ENCODE results near the gene BRWD1.
"Not testable (repeated sequence)": the region's sequence is repeated elsewhere in the genome, so short reads cannot be mapped to it uniquely, and the experiment has no call there.

DNA sequence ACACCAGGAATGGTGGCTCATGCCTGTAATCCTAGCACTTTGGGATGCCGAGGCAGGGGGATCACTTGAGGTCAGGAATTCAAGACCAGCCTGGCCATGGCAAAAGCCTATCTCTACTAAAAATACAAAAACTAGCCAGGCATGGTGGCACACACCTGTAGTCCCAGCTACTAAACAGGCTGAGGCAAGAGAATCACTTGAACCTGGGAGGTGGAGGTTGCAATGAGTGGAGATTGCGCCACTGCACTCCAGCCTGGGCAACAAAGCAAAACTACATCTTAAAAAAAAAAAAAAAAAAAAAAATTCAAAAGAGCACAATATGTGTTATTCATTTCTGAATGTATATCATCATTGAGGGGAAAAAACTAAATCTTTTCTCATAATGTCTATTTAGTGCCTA lies 92.6 kb downstream of the BRWD1 start:
- not testable (repeated sequence) for TF ChIP-seq TAF1, POLR2A (IDR thresholded peaks at IDR 0.05; ENCODE audit: low read depth, low read length)
